Measurements from ENCODE around the gene RHBDL1.
"Not testable (repeated sequence)": the region's sequence is repeated elsewhere in the genome, so short reads cannot be mapped to it uniquely, and the experiment has no call there.

The RHBDL1 gene

GRCh38 chr16:687499-687898, 12.0 kb downstream of the RHBDL1 start:
- no peak for DNase-seq

GRCh38 chr16:689175-689897, 13.9 kb downstream of the RHBDL1 start:
- DNase-seq, result no peak

DNA sequence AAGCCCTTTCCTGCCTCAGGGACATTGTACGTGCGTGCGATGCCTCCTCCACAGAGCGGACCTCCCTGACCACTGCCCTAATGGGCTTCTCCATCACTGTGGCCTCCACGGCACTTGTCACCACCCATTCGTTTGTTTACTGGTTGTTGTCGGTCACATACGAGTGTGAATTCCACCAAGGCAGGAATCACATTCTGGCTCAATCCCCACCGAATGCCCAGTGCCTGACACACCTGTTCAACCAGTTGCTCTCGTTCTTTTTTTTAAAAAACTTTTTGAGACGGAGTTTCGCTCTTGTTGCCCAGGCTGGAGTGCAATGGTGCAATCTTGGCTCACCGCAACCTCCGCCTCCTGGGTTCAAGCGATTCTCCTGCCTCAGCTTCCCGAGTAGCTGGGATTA, 15.8 kb downstream of the RHBDL1 start:
- not testable (repeated sequence) for DNase-seq

DNA sequence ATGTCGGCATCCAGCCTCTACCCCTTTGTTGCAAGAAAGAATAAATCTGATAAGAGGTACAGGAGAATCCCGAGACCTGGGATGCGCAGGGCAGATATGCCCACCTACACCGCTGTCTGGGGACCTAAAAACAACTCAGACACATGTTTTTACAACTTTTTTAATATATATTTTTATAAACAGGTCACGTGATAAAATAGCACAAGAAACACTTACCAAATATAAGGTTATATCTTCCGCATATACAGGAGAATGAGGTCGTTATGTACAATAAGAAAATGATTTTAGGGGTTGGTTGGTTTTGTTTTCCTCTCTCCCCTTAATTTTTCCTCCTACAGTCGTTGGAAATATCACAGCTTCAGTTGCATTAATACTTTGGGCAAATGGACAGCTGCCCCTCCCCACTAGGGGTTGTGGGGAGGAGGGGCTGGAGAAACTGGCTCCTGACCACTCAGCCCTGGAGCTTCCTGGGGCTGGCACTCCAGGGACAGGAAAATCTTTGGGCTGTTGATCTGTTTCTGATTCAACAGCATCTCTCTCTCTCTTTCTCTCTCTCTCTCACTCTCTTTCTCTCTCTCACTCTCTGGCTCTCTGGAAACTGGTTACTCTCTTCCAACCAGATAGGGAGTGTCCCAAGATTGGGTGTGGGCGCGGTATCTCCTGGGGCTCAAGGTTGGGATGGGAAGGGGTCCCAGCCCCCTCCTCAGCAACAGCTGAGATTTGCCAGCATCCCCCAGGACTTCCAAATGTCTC, 17.1 kb downstream of the RHBDL1 start:
- DNase-seq, result no peak

DNA sequence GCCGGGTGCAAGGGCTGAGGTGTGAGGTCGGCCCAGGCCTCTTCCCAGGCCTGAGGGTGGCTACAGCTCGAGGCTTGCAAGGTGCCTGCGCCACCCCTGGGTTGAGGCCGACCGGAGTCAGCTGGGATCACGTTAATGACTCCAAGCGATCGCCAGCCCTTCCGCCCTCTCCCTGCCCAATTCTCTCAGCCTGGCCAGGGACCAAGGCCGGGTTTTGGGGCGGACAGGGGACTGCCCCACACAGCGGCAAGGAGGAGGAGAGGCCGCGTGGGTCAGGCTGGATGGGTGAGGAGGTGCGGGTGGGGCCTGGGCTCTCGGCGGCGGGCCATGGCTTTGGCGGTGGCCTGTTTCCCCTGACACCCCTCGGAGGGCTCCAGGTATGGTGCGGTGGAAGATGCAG, 17.9 kb downstream of the RHBDL1 start:
- DNase-seq, result no peak

DNA sequence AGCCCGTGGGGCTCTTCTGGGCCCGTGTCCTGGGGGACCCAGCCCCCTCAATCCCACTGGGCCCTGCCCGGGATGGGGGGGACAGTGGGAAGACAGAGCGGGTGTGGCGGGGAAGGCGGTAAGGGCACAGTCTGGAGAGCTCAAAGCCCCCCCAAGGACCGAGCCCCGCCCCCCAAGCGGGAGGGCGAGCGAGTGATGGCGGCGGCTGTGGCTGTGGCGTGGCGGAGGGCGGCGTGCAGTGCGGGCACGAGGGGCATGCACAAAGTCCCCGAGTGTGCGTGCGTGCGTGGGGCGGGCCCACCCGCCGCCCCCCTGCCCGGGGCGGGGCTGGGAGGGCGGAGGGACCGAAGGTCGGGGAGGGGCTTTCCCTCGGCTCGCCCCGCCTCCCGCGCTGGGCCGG, 18.3 kb downstream of the RHBDL1 start:
- no peak for DNase-seq

- DNase-seq, result no peak
Observed at GRCh38 chr16:694187-694862, 18.9 kb downstream of the RHBDL1 start.

DNA sequence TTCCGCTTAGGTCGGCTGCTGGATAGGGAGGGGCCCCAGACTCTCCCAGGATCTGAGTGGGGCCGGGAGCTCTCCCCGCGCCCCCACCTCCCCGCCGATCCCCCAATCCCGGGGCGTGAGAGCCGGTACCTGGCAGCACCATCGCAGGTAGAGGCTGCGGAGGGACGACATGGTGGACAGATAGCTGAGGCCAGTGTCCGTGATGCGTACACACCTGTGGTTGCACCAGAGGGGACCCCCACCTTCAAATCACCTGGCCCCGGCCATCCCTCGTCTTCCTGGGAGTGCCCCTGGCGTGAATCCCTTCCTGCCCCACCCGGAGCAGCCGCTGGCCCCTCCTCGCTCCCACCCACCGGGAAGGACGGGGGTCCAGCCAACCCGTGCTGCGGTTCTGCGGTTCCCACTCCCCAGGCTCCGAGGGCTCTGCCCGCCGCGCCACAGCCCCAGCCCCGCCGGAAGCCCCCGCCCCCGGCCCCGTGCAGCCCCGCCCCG, 19.4 kb downstream of the RHBDL1 start:
- DNase-seq, result no peak

- no peak for DNase-seq
Observed at GRCh38 chr16:695355-696089, 20.1 kb downstream of the RHBDL1 start.

GRCh38 chr16:698911-699671, 23.6 kb downstream of the RHBDL1 start:
- DNase-seq, result no peak

DNA sequence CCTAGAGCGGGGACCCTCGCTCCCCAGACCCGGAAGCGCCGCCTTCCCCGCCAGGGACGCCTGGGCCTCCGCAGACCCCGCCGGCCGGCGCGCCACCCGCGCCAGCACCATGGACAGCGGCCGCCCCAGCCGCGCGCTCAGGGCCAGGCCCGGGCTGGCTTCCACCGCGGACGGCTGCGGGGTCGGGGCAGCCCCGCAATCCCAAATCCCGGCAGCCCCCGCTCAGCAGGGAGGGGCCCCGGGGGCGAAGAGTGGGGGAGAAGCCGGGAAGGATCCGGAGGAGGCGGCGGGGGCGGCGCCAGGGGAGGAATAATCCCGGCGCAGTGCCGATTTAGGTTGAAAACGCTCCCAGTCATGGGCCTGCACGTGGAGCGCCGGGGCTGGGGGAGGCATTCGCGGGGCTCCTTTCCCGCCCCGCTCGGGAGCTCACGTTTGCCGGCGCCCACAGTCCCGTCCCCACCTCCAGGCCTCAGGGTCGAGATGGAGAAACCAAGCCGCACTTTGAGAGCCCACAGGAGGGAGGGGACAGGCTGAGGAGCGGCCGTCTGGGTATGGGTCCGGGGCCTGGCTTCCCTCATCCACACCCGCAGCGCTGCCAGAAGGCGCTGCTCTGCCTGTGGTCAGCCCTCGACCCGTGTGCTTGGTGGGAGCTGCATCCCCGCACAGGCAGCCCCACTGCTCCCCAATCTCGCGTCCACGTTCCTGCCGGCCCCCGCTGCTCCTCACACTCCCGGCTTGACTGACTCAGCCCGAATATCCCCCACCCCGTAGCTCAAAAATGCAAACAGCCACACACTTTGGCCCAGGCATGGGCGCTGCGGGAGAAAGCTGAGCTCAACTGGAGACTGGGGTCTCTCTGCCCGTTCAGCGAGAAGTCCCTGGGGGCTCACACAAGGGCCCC, 25.5 kb downstream of the RHBDL1 start:
- DNase-seq, result peak; percentile 29

DNA sequence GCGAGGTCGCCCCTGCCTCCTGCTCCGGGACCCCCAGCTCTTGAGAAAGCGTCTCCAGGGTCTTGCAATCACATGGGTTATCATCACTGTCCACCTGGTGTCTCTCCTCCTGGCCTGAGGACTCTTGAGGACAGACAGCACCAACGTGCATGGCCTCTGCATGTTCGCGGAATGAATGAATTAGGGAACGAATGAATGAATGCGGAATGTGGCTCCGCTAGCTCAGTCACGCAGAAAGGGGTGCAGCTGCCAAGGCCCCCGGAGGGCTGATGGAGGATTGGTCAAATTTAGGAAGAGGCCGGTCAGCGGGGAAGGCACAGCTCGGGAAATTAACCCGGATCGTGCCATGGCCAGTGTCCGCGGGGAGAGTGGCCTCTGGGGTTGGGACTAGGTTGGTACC, 26.9 kb downstream of the RHBDL1 start:
- no peak for DNase-seq

GRCh38 chr16:703406-703805, 27.9 kb downstream of the RHBDL1 start:
- DNase-seq, result no peak

DNA sequence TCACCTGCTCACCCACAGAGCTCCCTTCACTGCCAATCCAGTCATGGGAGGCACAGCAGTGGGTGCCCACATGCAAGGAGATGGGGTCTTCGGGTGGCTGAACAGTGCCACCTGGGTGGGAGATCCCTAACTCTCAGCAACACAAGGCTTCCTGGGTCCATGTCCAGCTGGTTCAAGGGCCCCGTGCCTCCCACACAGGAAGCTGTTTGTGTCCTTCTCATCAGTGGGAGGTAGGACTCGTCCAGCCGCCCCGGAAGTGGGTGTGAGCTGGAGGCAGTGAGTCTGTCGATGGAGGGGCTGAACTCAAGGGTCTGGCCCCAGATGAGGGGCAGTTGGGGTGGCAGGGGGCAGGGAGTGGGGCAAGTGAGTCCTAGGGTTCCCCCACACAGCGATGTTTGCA, 28.6 kb downstream of the RHBDL1 start:
- no peak for DNase-seq

DNA sequence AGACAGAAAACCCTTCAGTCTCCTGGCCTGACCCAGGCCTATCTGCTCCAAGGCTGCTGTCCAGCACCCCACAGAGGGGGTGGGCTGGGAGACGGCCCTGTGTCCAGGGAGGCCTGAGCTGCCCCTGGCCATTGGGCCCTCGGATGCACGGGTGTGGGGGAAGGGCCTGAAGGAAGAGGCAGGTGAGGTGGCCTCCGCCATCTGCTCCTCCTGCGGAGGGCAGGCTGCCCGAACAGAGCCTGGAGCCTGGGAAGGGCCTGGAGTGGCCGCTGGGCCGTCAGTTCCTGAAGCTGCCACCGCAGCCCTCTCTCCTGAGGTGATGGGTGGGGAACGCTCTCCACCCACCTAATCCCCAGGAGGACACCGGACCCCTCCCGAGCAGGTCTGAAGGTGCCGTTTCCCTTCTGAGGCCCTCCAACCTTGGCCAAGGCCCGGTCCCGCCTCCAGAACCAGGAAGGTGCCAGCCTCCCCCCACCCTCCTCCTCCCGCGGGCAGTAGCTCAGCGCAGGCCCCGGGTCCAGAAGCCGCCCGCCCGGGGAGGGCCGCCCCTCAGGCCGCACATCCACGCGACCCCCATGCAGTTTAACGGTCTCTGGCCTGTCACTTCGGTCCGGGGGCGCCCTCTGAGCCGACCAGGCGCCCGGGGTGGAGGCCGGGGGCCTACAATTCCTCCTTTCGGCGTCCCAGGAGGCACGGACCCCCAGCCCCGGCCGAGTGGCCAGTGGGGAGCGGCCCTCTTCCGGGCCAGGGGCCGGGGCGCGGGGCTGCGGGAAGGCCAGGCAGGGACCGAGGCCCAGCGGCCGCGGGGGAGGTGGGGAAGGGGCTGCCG, 29.3 kb downstream of the RHBDL1 start:
- no peak for DNase-seq

- DNase-seq, result no peak
Observed at GRCh38 chr16:705431-706188, 30.1 kb downstream of the RHBDL1 start, which contains the start of gene FBXL16. FBXL16 (minus strand) TSS chr16:705801; CDS start chr16:697405, 8,396 bp downstream.

DNA sequence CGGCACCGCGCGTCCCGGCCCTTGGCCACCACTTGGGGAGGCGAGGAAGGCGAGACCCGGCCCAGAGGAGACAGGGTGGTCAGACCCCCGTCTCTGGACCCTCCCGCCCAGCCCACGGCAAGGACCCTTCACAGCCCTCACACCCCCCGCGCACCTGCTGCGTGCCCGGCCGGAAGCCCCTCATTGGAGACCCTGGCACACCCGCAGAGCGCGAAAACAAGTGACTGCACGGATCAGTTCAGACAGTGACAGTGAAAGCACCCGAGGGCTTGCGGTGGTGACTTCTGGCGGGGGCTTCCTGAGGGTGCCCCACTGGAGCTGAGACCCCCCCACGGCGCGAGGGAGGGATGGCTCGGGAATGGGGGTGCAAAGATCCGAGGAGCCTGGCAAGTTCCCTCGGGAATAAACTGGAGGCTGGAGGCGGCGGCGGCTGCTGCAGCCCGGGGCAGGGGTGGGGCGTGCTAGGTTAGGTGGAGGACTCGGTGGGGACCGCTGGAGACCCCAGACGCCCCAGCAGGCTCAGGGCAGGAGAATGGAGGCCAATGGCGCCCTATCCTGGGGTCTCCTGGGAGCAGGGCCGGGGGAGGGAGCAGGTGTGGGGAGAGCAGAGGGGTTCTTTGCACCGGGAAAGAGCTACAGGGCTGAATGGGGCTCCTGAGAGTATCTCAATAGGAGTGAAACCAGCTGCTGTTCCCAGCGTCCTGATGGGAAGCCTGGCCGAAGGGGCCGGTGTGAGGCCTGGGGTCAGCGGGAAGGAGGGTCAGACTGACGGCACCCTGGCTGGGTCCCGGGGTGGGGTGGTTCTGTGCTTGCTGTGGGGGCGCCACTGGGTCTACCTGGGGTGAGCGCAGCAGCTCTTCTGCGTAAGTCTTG, 31.0 kb downstream of the RHBDL1 start:
- DNase-seq, result no peak

GRCh38 chr16:707062-707538, 31.6 kb downstream of the RHBDL1 start:
- no peak for DNase-seq

Measured in suppressor macrophage treated with lipopolysaccharide for 4 hours (primary cell).